K562 (cell line): ENCODE results near the gene LATS1. TPM values are rescaled to one million over a fixed set of nuclear protein-coding genes. Genes with fewer than 3 reads are reported as not detected.

Source experiments
- ARID3B ChIP-seq: fragments of 250-450 bp; sonication (Bioruptor Pico); IDR thresholded peaks from 2 replicates; pipeline ENCODE4 v1.4.0; 2020; ENCODE audit warnings: borderline replicate concordance
- CBFB ChIP-seq: sonication (generic); formaldehyde crosslinking; IDR thresholded peaks from 2 replicates; pipeline ENCODE4 v1.4.0; 2020; ENCODE audit warnings: mild to moderate bottlenecking, missing genetic modification reagents
- DNMT1 ChIP-seq: fragments of 450-650 bp; IDR thresholded peaks from 2 replicates; pipeline ENCODE4 v1.6.1; 2016; ENCODE audit warnings: antibody characterized with exemption, mild to moderate bottlenecking
- DPF2 ChIP-seq: fragments of 450-650 bp; IDR thresholded peaks from 2 replicates; pipeline ENCODE4 v1.6.1; 2016
- ESRRB ChIP-seq: fragments of 250-450 bp; sonication (Bioruptor Pico); IDR thresholded peaks from 2 replicates; pipeline ENCODE4 v1.5.0; 2020; ENCODE audit warnings: mild to moderate bottlenecking, moderate library complexity, borderline replicate concordance
- GATAD2B ChIP-seq: fragments of 450-650 bp; IDR thresholded peaks from 2 replicates; pipeline ENCODE4 v1.6.1; 2017; ENCODE audit warnings: mild to moderate bottlenecking, borderline replicate concordance
- HES1 ChIP-seq: fragments of 450-650 bp; IDR thresholded peaks from 2 replicates; pipeline ENCODE4 v1.6.1; 2016; ENCODE audit warnings: low read depth, mild to moderate bottlenecking, moderate library complexity
- KAT2B ChIP-seq: IDR thresholded peaks from one replicate; pipeline ENCODE4 v1.6.1; 2012; ENCODE audit warnings: low read depth, mild to moderate bottlenecking, control low read depth, inconsistent platforms, low read length, moderate library complexity
- KLF6 ChIP-seq: fragments of 250-450 bp; sonication (Bioruptor Pico); IDR thresholded peaks from 2 replicates; pipeline ENCODE4 v1.4.0; 2020; ENCODE audit warnings: mild to moderate bottlenecking, moderate library complexity, borderline replicate concordance
- NCOA4 ChIP-seq: fragments of 450-650 bp; IDR thresholded peaks from 2 replicates; pipeline ENCODE4 v1.6.1; 2018; ENCODE audit warnings: mild to moderate bottlenecking; ENCODE audit not compliant: partially characterized antibody
- NFE2 ChIP-seq: IDR thresholded peaks from 2 replicates; pipeline ENCODE4 v1.6.1; 2014; ENCODE audit warnings: antibody characterized with exemption, low read depth
- TFAP4 ChIP-seq: sonication (generic); formaldehyde crosslinking; IDR thresholded peaks from 2 replicates; pipeline ENCODE4 v1.8.0; 2022; ENCODE audit warnings: missing genetic modification reagents, mild to moderate bottlenecking, moderate library complexity, borderline replicate concordance
- THAP12 ChIP-seq: fragments of 250-450 bp; sonication (Bioruptor Pico); IDR thresholded peaks from 2 replicates; pipeline ENCODE4 v1.9.0; 2021; ENCODE audit warnings: mild to moderate bottlenecking, inconsistent platforms
- WHSC1 ChIP-seq: IDR thresholded peaks from one replicate; pipeline ENCODE4 v1.6.1; 2012; ENCODE audit warnings: low read length, control low read depth, inconsistent platforms
- ZKSCAN3 ChIP-seq: fragments of 250-450 bp; sonication (Bioruptor Pico); IDR thresholded peaks from 2 replicates; pipeline ENCODE4 v1.4.0; 2020
- ZNF695 ChIP-seq: fragments of 450-650 bp; formaldehyde crosslinking; IDR thresholded peaks from 2 replicates; pipeline ENCODE4 v1.4.0; 2020; ENCODE audit warnings: mild to moderate bottlenecking, moderate library complexity
- polyA plus RNA-seq, 8 experiments: library from polyadenylated mRNA; depleted of rRNA in 4 of 8; stranded (reverse) in 5 of 8; unstranded in 3 of 8; fragments of >200 nt; fragmentation: Nextera tagmentation in 2 of 8; fragmentation: Illumina TruSeq in 1 of 8; extraction: Ambion mirVana in 2 of 8; extraction: Trizol in 1 of 8; gene quantifications; 2 replicates each; pipeline versions ENCODE4 v1.2.1 to v1.2.3, GENCODE V29; 2011 to 2014; ENCODE audit warnings: inconsistent platforms in 1 of 8, missing spikeins in 1 of 8
- total RNA-seq, 7 experiments: library from RNA; depleted of rRNA in 6 of 7; stranded (reverse); fragments of >200 nt in 6 of 7; fragmentation: Illumina TruSeq in 2 of 7; extraction: Trizol in 2 of 7; gene quantifications; 2 replicates each; pipeline versions ENCODE4 v1.2.1 to v1.2.3, GENCODE V29; 2011 to 2021; ENCODE audit warnings: low replicate concordance in 1 of 7

LATS1 gene
- total and polyA plus RNA-seq, 9 of the 15 experiments (the other 6 are each of a cell fraction or from before 2014, with no cell fraction given) = 5.0 to 36.3 (median 18.4) TPM

- TF ChIP-seq NCOA4 (no peak), ESRRB (CRISPR knock-in tag) (no peak), TFAP4 (peak; percentile 90; the same call in 1 of the 2 replicates), ZKSCAN3 (no peak), ZNF695 (CRISPR knock-in tag) (0 out of 2 replicates have a peak, but pooled peaks have one; percentile 31), DNMT1 (no peak), WHSC1 (no peak), HES1 (no peak), CBFB (no peak), ARID3B (peak; percentile 83; the same call in 1 of the 2 replicates), KAT2B (peak; percentile 55), GATAD2B (peak; percentile 31; the same call in 1 of the 2 replicates), KLF6 (0 out of 2 replicates have a peak, but pooled peaks have one; percentile 60), THAP12 (peak; percentile 81; the same call in 1 of the 2 replicates), DPF2 (no peak; the same call in 1 of the 2 replicates), NFE2 (no peak)
Observed at GRCh38 chr6:149648148-149649145, 69.5 kb downstream of the LATS1 start, which contains the start of gene KATNA1 (continued).
